HepG2 (cell line): ENCODE measurements around the gene CUEDC2. TPM values are rescaled to one million over a fixed set of nuclear protein-coding genes. Genes with fewer than 3 reads are reported as not detected.

Source experiments
- KLF9 ChIP-seq: IDR thresholded peaks from 2 replicates; pipeline ENCODE4 v1.6.1; 2016; ENCODE audit warnings: low read depth
- MBD4 ChIP-seq: IDR thresholded peaks from 2 replicates; pipeline ENCODE4 v1.6.1; 2012; ENCODE audit warnings: low read length, inconsistent platforms, borderline replicate concordance
- MEIS2 ChIP-seq: sonication (generic); formaldehyde crosslinking; IDR thresholded peaks from 2 replicates; pipeline ENCODE4 v1.9.0; 2021; ENCODE audit warnings: mild to moderate bottlenecking, missing genetic modification reagents
- NR0B2 ChIP-seq: sonication (generic); formaldehyde crosslinking; IDR thresholded peaks from 2 replicates; pipeline ENCODE4 v1.4.0; 2020; ENCODE audit warnings: mild to moderate bottlenecking, missing genetic modification reagents
- SIN3A ChIP-seq: IDR thresholded peaks from 2 replicates; pipeline ENCODE4 v1.6.1; 2011; ENCODE audit warnings: low read depth, mild to moderate bottlenecking, control low read depth, low read length, borderline replicate concordance
- SP140L ChIP-seq: sonication (generic); formaldehyde crosslinking; IDR thresholded peaks from 2 replicates; pipeline ENCODE4 v1.4.0; 2020; ENCODE audit warnings: missing genetic modification reagents, borderline replicate concordance
- ZFX ChIP-seq: sonication (generic); formaldehyde crosslinking; IDR thresholded peaks from 2 replicates; pipeline ENCODE4 v1.4.0; 2020; ENCODE audit warnings: mild to moderate bottlenecking, low read depth, missing genetic modification reagents, moderate library complexity
- ZNF510 ChIP-seq: sonication (generic); formaldehyde crosslinking; IDR thresholded peaks from 2 replicates; pipeline ENCODE4 v1.4.0; 2020; ENCODE audit warnings: low read depth, mild to moderate bottlenecking, missing genetic modification reagents
- ZNF562 ChIP-seq: sonication (generic); formaldehyde crosslinking; IDR thresholded peaks from 2 replicates; pipeline ENCODE4 v1.8.0; 2022; ENCODE audit warnings: missing genetic modification reagents, borderline replicate concordance
- ZNF644 ChIP-seq: IDR thresholded peaks from 2 replicates; pipeline ENCODE4 v1.6.1; 2016; ENCODE audit warnings: low read depth
- ZNF687 ChIP-seq: sonication (generic); formaldehyde crosslinking; IDR thresholded peaks from 2 replicates; pipeline ENCODE4 v1.5.1; 2020; ENCODE audit warnings: mild to moderate bottlenecking, missing genetic modification reagents, moderate library complexity
- ZNF768 ChIP-seq: sonication (generic); formaldehyde crosslinking; IDR thresholded peaks from 2 replicates; pipeline ENCODE4 v1.4.0; 2020; ENCODE audit warnings: missing genetic modification reagents
- ZNF839 ChIP-seq: sonication (generic); formaldehyde crosslinking; IDR thresholded peaks from 2 replicates; pipeline ENCODE4 v1.4.0; 2020; ENCODE audit warnings: missing genetic modification reagents, mild to moderate bottlenecking, borderline replicate concordance
- ZSCAN25 ChIP-seq: sonication (generic); formaldehyde crosslinking; IDR thresholded peaks from 2 replicates; pipeline ENCODE4 v1.8.0; 2022; ENCODE audit warnings: mild to moderate bottlenecking, missing genetic modification reagents
- polyA plus RNA-seq, 8 experiments: library from polyadenylated mRNA; depleted of rRNA in 3 of 8; stranded (reverse) in 7 of 8; unstranded in 1 of 8; fragments of >200 nt; fragmentation: Illumina TruSeq in 4 of 8; extraction: Trizol in 4 of 8; gene quantifications; 2 replicates each; pipeline versions ENCODE4 v1.2.1 to v1.2.3, GENCODE V29; 2011 to 2016; ENCODE audit warnings: low read depth in 4 of 8, missing spikeins in 1 of 8, mixed read lengths in 1 of 8; ENCODE audit not compliant: insufficient read depth in 1 of 8
- total RNA-seq, 5 experiments: library from RNA; depleted of rRNA; stranded (reverse); fragments of >200 nt; fragmentation: Illumina TruSeq; extraction: Trizol; gene quantifications; 2 replicates each; pipeline ENCODE4 v1.2.3, GENCODE V29; 2016; ENCODE audit warnings: low read depth in 1 of 5
- TF ChIP-seq, protein P1 (sequence below): sonication (generic); formaldehyde crosslinking; IDR thresholded peaks from 2 replicates; pipeline ENCODE4 v1.8.0; 2022; ENCODE audit warnings: missing genetic modification reagents, mild to moderate bottlenecking, borderline replicate concordance
- TF ChIP-seq, protein P2 (sequence below): sonication (generic); formaldehyde crosslinking; IDR thresholded peaks from 2 replicates; pipeline ENCODE4 v1.4.0; 2020; ENCODE audit warnings: mild to moderate bottlenecking, low read depth, missing genetic modification reagents

The CUEDC2 gene
- total and polyA plus RNA-seq, 2 of the 13 experiments (the other 11 are each of a cell fraction or from before 2014, with no cell fraction given): 13.1 to 18.4 TPM

DNA sequence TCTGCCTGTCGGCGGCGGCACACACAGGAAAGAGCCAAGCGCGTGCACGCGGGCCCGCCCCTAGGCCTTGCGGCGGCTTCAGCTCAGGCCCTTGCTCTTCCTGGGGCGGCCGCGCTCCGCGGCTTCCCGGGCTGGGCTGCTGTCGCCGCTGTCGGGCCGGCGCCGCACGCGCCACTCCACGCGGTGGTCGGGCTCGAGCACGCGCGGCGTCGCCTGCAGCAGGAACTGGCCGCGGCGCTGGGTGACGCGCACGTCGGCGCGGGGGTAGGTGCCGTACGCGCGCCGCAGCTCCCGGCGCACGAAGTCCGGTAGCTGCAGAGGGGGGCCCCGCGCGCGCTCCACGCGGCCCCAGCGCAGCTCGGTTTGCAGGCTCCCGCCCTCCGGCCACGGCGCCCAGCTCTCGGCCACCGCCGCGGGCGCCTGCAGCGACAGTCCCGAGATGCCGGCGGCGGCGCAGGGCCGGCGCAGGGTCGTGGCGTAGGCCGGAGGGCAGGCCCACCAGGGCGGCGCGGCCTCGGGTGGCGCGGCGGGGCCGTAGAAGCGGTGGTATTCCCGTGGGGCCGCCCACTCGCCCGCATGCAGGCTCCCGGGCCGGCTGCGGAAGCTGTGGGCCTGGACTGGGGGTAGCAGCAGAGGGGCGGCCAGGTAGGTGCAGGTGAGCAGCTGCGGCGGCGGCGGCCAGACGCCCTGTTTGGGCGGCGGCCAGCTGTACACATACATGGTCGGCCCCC, 18.2 kb upstream of the CUEDC2 start (continued):
- TF ChIP-seq, protein P1, sequence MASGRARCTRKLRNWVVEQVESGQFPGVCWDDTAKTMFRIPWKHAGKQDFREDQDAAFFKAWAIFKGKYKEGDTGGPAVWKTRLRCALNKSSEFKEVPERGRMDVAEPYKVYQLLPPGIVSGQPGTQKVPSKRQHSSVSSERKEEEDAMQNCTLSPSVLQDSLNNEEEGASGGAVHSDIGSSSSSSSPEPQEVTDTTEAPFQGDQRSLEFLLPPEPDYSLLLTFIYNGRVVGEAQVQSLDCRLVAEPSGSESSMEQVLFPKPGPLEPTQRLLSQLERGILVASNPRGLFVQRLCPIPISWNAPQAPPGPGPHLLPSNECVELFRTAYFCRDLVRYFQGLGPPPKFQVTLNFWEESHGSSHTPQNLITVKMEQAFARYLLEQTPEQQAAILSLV (CRISPR knock-in tag): no peak
- TF ChIP-seq ZFX: peak; percentile 89
- no peak for TF ChIP-seq ZNF562
- peak; percentile 64; the same call in 1 of the 2 replicates for TF ChIP-seq ZSCAN25 (CRISPR knock-in tag)
- TF ChIP-seq ZNF510 (CRISPR knock-in tag): no peak
- TF ChIP-seq ZNF768 (CRISPR knock-in tag): peak; percentile 34; the same call in 1 of the 2 replicates
- TF ChIP-seq KLF9 (CRISPR knock-in tag): no peak
- TF ChIP-seq SIN3A: no peak; the same call in 1 of the 2 replicates
- TF ChIP-seq, protein P2, sequence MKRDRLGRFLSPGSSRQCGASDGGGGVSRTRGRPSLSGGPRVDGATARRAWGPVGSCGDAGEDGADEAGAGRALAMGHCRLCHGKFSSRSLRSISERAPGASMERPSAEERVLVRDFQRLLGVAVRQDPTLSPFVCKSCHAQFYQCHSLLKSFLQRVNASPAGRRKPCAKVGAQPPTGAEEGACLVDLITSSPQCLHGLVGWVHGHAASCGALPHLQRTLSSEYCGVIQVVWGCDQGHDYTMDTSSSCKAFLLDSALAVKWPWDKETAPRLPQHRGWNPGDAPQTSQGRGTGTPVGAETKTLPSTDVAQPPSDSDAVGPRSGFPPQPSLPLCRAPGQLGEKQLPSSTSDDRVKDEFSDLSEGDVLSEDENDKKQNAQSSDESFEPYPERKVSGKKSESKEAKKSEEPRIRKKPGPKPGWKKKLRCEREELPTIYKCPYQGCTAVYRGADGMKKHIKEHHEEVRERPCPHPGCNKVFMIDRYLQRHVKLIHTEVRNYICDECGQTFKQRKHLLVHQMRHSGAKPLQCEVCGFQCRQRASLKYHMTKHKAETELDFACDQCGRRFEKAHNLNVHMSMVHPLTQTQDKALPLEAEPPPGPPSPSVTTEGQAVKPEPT (CRISPR knock-in tag): no peak; the same call in 1 of the 2 replicates
- peak; percentile 75 for TF ChIP-seq MEIS2
- TF ChIP-seq SP140L (CRISPR knock-in tag): no peak
- TF ChIP-seq NR0B2 (CRISPR knock-in tag): peak; percentile 76; the same call in 1 of the 2 replicates
- no peak for TF ChIP-seq MBD4
- TF ChIP-seq ZNF644 (CRISPR knock-in tag): no peak
- TF ChIP-seq ZNF687 (CRISPR knock-in tag): peak; percentile 84
- peak; percentile 63; the same call in 1 of the 2 replicates for TF ChIP-seq ZNF839 (CRISPR knock-in tag)
